KMS-11 (cell line): Measurements from ENCODE around the gene RC3H2.
"Not testable (repeated sequence)": the region's sequence is repeated elsewhere in the genome, so short reads cannot be mapped to it uniquely, and the experiment has no call there.

Experiments used
- H2AFZ ChIP-seq: fragments of 200-600 bp; sonication (generic); 2 replicates; pipeline ENCODE4 v1.6.1; 2016; ENCODE audit warnings: antibody characterized with exemption, mixed run types, low read depth
- H3K27ac ChIP-seq: fragments of 200-600 bp; sonication (generic); 2 replicates; pipeline ENCODE4 v1.6.1; 2016; ENCODE audit warnings: mild to moderate bottlenecking, mixed run types
- H3K27me3 ChIP-seq: fragments of 200-600 bp; sonication (generic); 2 replicates; pipeline ENCODE4 v1.6.1; 2017; ENCODE audit warnings: mild to moderate bottlenecking, low read depth, mixed run types, moderate library complexity; ENCODE audit not compliant: insufficient read depth
- H3K36me3 ChIP-seq: fragments of 200-600 bp; sonication (generic); 2 replicates; pipeline ENCODE4 v1.6.1; 2017; ENCODE audit warnings: mild to moderate bottlenecking, mixed run types; ENCODE audit not compliant: insufficient read depth
- H3K4me1 ChIP-seq: fragments of 200-600 bp; sonication (generic); 2 replicates; pipeline ENCODE4 v1.6.1; 2016; ENCODE audit warnings: mild to moderate bottlenecking, low read depth, mixed run types; ENCODE audit not compliant: poor library complexity, severe bottlenecking
- H3K4me2 ChIP-seq: fragments of 200-600 bp; sonication (generic); 2 replicates; pipeline ENCODE4 v1.7.0; 2016; ENCODE audit warnings: mild to moderate bottlenecking, mixed run types
- H3K4me3 ChIP-seq: fragments of 200-600 bp; sonication (generic); IDR thresholded peaks from 2 replicates; pipeline ENCODE4 v1.6.1; 2017; ENCODE audit warnings: low read depth, low read length, mixed read lengths; ENCODE audit not compliant: insufficient read depth
- H3K79me2 ChIP-seq: fragments of 200-600 bp; sonication (generic); 2 replicates; pipeline ENCODE4 v1.6.1; 2016; ENCODE audit warnings: low read depth, mixed run types; ENCODE audit not compliant: insufficient read depth
- H3K9ac ChIP-seq: fragments of 200-600 bp; sonication (generic); 2 replicates; pipeline ENCODE4 v1.6.1; 2016; ENCODE audit warnings: mild to moderate bottlenecking, mixed run types
- H4K20me1 ChIP-seq: fragments of 200-600 bp; sonication (generic); 2 replicates; pipeline ENCODE4 v1.6.1; 2016; ENCODE audit warnings: mild to moderate bottlenecking, mixed run types; ENCODE audit not compliant: insufficient read depth
- CTCF ChIP-seq: fragments of 200-600 bp; sonication (generic); conservative IDR thresholded peaks from 2 replicates; pipeline ENCODE4 v1.6.1; 2017; ENCODE audit warnings: low read depth, mild to moderate bottlenecking, antibody characterized with exemption, low read length, moderate library complexity, mixed read lengths

Gene RC3H2

GRCh38 chr9:122838441-122838840 is 66.7 kb downstream of the RC3H2 start:
- not testable (repeated sequence) for H3K4me3 ChIP-seq

GRCh38 chr9:122837266-122837850 is 67.8 kb downstream of the RC3H2 start:
- Histone ChIP-seq H2AFZ (no peak overlapping the region), H3K4me2 (no peak overlapping the region), H3K27ac (no peak overlapping the region), H3K79me2 (no peaks in the 10 kb centered on the region), H3K9ac (no peak overlapping the region), H4K20me1 (no peaks in the 10 kb centered on the region), H3K4me1 (no peaks in the 10 kb centered on the region), H3K4me3 (no peak overlapping the region), H3K36me3 (no peaks in the 10 kb centered on the region), H3K27me3 (no peaks in the 10 kb centered on the region)
- no peak for TF ChIP-seq CTCF

More at GRCh38 chr9:122838441-122838840, 66.7 kb downstream of the RC3H2 start:
- not testable (repeated sequence) for H3K79me2 ChIP-seq, H2AFZ ChIP-seq, H3K9ac ChIP-seq, H3K27ac ChIP-seq, H3K4me1 ChIP-seq, H4K20me1 ChIP-seq, H3K4me2 ChIP-seq, H3K27me3 ChIP-seq, H3K36me3 ChIP-seq
- 0 out of 2 replicates have a peak, but pooled peaks have one; percentile 17 for TF ChIP-seq CTCF

GRCh38 chr9:122835313-122835731 is 69.8 kb downstream of the RC3H2 start:
- Histone ChIP-seq H3K4me1 (no peaks in the 10 kb centered on the region), H3K36me3 (no peaks in the 10 kb centered on the region), H3K27me3 (no peaks in the 10 kb centered on the region), H3K4me3 (no peak overlapping the region), H2AFZ (no peak overlapping the region), H3K79me2 (no peaks in the 10 kb centered on the region), H4K20me1 (no peaks in the 10 kb centered on the region), H3K4me2 (no peak overlapping the region), H3K9ac (no peak overlapping the region), H3K27ac (no peak overlapping the region)
- no peak for TF ChIP-seq CTCF

- no peaks in the 10 kb centered on the region for H3K36me3 ChIP-seq
- TF ChIP-seq CTCF: no peak
- H3K79me2 ChIP-seq: peaks cover 9% of the 10 kb centered on the region
- no peak overlapping the region for H3K27ac ChIP-seq
- H2AFZ ChIP-seq: no peak overlapping the region
- H4K20me1 ChIP-seq: no peaks in the 10 kb centered on the region
- H3K4me2 ChIP-seq: no peak overlapping the region
- no peaks in the 10 kb centered on the region for H3K27me3 ChIP-seq
- H3K9ac ChIP-seq: no peak overlapping the region
- H3K4me3 ChIP-seq: no peak overlapping the region
- H3K4me1 ChIP-seq: peaks cover 10% of the 10 kb centered on the region
These were observed 73.0 kb downstream of the RC3H2 start for GRCh38 chr9:122832194-122832593.

GRCh38 chr9:122828965-122829284 is 76.2 kb downstream of the RC3H2 start:
- not testable (repeated sequence) for H3K36me3 ChIP-seq, H4K20me1 ChIP-seq, H3K4me3 ChIP-seq, H3K27me3 ChIP-seq
- peak overlapping the region; percentile 100 for H2AFZ ChIP-seq
- peaks cover 31% of the 10 kb centered on the region for H3K79me2 ChIP-seq
- peak overlapping the region; percentile 76; the same call in 1 of the 2 replicates for H3K9ac ChIP-seq
- peak overlapping the region; percentile 58 for H3K27ac ChIP-seq
- peaks cover 21% of the 10 kb centered on the region for H3K4me1 ChIP-seq
- peak overlapping the region; percentile 98 for H3K4me2 ChIP-seq
